ENCODE data around the gene IGDCC3. TPM values are rescaled to one million over a fixed set of nuclear protein-coding genes. Genes with fewer than 3 reads are reported as not detected.

IGDCC3 gene
- total RNA-seq, 1 experiment from 2014 or later = not detected

- no peak for DNase-seq (ENCODE audit: extremely low read depth, low read depth)
Observed at GRCh38 chr15:65390447-65390846, 12.6 kb upstream of the IGDCC3 start.

- no peak for DNase-seq (ENCODE audit: extremely low read depth, low read depth)
Observed at GRCh38 chr15:65389226-65389625, 11.4 kb upstream of the IGDCC3 start.

GRCh38 chr15:65388306-65389080, 10.7 kb upstream of the IGDCC3 start:
- no peak for DNase-seq (ENCODE audit: extremely low read depth, low read depth)

DNA sequence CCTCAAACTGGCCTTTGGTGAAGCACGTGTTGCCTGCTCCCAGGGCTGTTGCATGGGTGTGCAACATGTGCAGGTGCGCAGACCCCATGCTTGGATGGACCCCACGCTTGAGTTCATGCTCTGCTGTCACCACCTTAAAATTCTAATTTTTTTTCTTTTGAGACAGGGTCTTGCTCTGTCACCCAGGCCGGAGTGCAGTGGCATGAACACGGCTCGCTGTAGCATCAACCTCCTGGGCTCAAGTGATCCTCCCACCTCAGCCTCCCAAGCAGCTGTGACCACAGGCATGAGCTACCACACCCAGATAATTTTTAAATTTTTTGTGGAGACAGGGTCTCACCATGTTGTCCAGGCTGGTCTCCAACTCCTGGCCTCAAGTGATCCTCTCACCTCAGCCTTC, 9.1 kb upstream of the IGDCC3 start:
- no peak for DNase-seq (ENCODE audit: extremely low read depth, low read depth)

GRCh38 chr15:65386376-65386775, 8.6 kb upstream of the IGDCC3 start:
- DNase-seq (ENCODE audit: extremely low read depth, low read depth) = no peak

- no peak for DNase-seq (ENCODE audit: extremely low read depth, low read depth)
Observed at GRCh38 chr15:65385870-65386258, 8.1 kb upstream of the IGDCC3 start.

DNA sequence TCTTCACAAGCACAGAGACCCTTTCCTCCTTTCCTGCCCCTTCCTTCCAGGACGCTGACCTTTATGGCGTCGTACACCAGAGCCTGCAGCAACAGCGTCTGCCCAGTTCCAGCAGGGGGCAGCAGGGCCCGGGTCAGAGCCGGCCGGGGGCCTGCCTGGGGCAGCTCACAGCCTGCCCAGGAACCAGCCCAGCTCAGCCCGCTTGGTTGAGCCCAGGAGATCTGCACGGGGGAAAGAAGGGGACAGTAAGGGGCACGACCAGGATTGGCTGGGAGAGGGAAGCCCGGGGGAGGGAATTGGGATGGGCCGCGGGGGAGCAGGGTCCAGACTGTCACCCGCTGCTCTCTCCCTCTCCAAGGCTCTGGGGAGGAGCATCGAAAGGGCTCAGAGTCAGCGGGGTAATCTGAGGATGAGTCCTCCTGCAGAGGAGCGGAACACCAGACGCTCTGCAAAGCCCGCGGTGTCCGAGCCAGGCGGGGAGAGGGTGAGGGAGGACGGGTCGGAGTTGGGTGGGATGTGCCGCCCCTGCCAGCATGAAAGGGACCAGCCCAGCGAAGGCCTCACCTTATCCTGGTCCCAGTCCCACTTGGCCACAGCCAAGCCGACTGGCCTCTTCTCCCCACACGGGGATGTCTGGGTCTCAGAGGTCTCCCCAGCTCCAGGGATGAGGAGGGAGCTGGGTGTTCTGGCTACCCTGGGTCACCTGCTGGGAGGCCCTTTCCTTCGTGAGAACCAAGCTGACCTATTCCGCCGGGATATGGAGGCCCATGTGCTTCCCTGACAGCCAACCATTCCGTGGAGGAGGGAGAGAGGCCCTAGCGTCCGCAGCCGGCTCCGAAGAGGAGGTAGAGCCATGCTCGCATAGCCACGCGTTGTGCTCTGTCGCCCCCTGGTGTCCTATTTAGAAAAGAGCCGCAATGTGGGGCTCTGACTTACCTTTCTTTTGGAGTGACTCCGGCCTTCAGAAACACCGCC, 7.4 kb upstream of the IGDCC3 start:
- DNase-seq (ENCODE audit: extremely low read depth, low read depth) = peak; percentile 85

- DNase-seq (ENCODE audit: extremely low read depth, low read depth) = no peak
Observed at GRCh38 chr15:65384505-65384894, 6.7 kb upstream of the IGDCC3 start.

DNA sequence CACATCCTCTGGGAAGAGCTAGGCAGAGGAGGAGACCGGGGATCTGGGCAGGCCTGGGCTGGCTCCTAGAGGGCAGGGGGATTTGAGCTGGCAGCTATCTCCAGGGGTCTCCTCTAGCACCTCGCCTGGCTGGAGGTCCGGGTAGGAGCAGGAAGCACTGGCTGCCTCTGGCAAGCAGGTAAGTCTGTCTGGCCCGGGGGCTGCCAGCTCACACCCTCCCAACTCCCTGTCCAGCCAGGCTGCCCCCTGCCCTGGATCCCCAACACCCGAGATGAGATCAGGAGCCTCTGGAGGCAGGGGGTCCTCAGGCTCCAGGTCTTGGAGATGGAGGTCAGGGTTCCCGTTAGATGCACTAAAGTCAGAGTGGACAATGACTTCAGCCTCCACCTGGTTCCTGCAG, 6.2 kb upstream of the IGDCC3 start:
- DNase-seq (ENCODE audit: extremely low read depth, low read depth) = no peak

DNA sequence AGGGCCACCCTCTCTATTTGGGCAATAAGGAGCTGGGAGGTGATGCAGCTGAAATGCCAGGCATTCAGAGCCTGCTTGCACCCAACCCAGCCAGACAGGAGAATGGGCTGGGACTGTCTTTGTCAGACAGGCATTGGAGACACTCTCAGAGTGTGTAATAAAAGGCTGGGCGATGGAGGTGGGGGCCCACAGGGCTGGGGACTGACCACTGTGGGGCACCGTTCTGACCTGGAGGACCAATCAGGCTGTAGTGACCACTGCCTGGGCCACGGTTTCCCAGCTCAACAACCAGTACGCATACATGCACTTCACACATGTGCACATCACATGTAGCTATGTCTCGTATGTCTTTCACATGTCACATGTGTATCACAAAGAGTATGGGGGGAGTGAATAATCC, 5.7 kb upstream of the IGDCC3 start:
- no peak for DNase-seq (ENCODE audit: extremely low read depth, low read depth)

DNA sequence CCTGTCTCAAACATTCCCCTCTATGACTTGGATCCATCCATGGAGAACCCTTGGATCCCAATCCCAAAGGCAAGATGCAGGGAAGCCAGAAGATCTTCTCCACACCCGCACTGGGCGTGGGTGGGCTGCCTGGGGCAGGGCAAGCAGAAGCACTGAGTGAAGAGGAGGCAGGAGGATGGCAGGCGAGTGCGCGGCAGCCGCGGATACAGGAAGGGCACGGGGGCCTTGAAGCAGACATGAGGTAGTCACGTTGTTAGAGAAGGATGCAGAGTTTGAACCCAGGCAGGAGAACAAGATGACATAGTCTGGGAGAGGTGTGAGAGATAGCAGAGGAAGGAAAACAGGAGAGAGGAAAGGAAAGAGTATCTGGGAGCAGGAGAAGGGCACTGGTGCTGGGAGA, 5.1 kb upstream of the IGDCC3 start:
- DNase-seq (ENCODE audit: extremely low read depth, low read depth) = no peak

- DNase-seq (ENCODE audit: extremely low read depth, low read depth) = no peak
Observed at GRCh38 chr15:65382146-65382491, 4.3 kb upstream of the IGDCC3 start.

DNA sequence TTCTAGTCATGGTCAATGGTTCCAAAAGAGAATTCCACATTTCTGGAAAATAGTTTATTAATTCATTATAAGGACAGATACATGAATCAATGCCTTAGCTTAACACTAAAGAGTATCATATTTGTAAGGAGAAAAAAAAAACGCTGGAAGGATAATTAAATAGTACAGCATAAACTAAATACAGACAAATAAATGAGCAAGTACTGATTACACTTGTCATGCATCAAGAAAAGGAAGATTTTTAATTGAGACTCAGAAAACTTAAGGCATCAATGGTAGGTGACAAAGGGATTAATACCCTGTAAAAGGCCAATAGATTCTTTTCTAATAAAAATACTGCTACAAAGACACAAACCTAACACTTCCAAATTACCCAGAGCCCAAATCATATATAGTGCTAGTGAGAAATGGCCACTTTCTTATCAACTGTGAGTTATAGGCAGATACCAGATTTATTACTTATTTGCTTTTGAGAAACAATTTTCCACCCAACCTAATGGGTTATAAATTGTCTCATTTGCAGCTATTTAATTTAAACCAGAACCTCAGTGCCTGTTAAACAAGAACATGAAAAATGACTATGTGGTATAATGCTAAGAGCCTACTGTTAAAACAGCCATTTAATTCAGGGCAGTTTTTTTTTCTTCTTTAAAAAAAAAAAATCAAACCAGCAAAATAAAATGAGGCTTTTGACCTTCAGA, 3.8 kb upstream of the IGDCC3 start:
- DNase-seq (ENCODE audit: extremely low read depth, low read depth) = no peak

DNA sequence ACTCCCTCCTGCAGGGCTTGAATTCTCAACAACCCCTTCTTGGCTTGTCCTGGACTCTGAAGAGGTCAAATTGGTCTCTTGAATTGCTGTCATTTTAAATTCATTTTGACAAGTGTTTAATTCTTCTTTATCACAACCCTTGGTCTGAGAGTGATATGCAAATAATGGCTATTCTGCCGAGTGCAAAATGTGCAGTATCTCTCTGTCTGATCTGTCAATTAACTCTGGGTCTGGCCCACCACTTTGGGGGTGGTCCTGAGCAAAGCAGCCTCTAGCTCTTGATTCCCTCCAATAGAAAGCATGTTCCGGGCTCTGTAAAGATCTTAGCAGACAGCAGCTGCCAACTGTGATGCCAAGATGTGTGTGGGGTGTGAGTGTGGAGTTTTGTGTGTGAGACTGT, 2.2 kb upstream of the IGDCC3 start:
- no peak for DNase-seq (ENCODE audit: extremely low read depth, low read depth)

DNA sequence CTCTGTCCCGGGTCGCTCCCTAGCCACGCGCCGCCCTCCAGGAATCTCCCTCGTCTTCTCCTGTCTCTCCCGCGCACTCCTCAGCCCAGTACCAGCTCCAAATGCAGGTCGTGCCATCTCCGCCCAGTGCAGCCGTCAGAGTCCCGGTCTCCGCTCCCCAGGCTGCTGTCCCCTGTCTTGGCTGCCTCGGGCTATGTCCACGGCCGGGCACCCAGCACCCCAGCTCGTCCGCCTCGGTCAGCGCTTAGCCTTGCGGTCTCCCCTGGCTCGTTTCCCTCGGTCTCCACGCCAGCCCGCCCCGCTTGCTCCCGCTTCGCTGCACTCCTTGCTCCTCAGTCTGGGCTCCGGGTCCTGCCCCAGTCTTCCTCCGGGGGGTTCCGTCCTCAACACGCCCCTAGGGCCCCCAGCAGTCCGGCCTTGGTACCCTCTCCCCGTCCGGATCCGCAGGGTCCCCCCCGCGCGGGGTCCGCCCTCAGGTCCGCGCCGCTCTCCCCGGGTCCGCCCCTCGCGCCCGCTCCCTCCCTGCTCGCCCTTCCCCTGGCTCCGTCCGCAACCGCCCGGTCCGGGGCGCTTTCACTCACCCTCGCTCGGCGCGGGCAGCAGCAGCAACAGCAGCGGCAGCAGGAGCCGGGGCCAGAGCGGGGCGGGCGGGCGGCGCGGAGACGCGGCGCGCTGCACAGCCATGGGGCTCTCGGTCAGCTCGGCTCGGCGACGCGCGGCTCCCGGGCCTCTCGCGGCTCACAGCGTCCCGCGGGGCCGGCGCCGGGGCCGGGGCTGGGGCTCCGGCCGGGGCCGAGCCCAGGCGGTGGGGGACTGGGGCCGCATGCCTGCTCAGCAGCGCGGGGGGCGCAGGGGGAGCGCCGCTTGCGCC, 462 bp downstream of the IGDCC3 start:
- no peak for DNase-seq (ENCODE audit: extremely low read depth, low read depth)

DNA sequence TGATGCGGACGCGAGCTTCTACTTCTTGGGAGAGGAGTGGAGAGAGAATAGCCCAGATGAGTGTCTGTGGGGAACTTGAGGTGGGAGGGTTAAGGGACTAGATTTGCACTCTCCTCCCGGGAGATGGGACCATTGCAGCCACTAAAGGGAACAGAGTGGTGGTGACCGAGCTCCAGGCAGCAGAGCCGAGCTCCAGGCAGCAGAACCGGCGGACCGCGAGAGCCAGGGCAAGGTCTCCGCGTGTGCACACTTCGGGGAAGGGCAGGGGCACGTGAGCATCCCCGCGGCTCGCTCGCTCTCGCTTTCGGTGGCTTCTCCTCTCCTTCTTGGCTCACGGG, 1.1 kb downstream of the IGDCC3 start:
- DNase-seq (ENCODE audit: extremely low read depth, low read depth) = no peak

GRCh38 chr15:65375871-65376607, 1.8 kb downstream of the IGDCC3 start:
- DNase-seq (ENCODE audit: extremely low read depth, low read depth) = no peak

DNA sequence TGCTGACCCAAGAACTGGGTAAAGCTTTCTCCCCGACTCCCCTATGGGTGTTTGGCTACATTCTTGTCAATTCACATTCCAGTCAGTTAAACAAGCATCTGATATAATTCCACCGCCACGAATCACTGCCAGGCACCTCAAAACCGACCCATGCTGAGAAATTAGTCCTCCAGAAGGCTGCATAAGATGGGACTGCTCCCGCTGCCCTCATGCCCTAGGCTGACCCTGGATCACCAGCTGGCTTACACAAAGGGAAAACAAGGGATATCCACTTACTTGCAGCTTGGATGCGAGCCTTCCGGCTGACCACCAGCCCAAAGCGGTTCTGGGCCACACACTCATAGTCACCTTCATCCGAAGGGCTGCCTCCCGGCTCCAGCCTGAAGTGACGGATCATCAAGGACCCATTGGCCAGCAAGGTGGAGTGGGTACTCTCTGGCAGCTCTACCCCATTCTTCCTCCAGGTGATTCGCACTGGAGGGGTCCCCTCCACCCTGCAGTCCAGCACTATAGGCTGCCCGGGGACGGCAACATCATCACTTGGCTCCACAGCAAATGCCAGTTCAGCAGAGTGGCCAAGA, 2.9 kb downstream of the IGDCC3 start:
- DNase-seq (ENCODE audit: extremely low read depth, low read depth) = no peak

GRCh38 chr15:65374334-65374733, 3.5 kb downstream of the IGDCC3 start:
- DNase-seq (ENCODE audit: extremely low read depth, low read depth) = no peak

Data from NCI-H460 (cell line).